Measurements from ENCODE around the gene SPA17. TPM values are rescaled to one million over a fixed set of nuclear protein-coding genes. Genes with fewer than 3 reads are reported as not detected.

SPA17 gene
- total and polyA plus RNA-seq, 2 of the 8 experiments (the other 6 are each of a cell fraction or from before 2014, with no cell fraction given) = 3.7 to 5.2 TPM

- Histone ChIP-seq H3K23me2 (ENCODE audit: low read depth, low read length) (peaks cover 8% of the 10 kb centered on the region), H4K91ac (replicated peaks; ENCODE audit: insufficient read length, low read length) (no peak overlapping the region), H3K4me1 (replicated peaks in 1 of 4; ENCODE audit: control insufficient read depth in 3 of 4, insufficient read depth in 4 of 4, low read length in 3 of 4) (peaks cover 0 to 5% (median 3%) of the 10 kb centered on the region in 4 experiments; a peak in 5 of 7 replicates), H3K79me1 (ENCODE audit: low read depth, low read length) (no peaks in the 10 kb centered on the region), H2BK5ac (ENCODE audit: low read depth, low read length) (no peak overlapping the region), H2AK5ac (ENCODE audit: low read depth, low read length) (no peak overlapping the region), H3K79me2 (ENCODE audit: control insufficient read depth in 1 of 2, insufficient read depth in 2 of 2, low read length in 2 of 2) (no peaks in the 10 kb centered on the region), H4K5ac (ENCODE audit: insufficient read length, low read depth, low read length) (no peak overlapping the region), H2BK12ac (ENCODE audit: low read depth, low read length) (no peak overlapping the region), H3K18ac (ENCODE audit: extremely low read depth, low read length) (no peak overlapping the region), H3K9me3 (ENCODE audit: insufficient read depth in 2 of 2, low read depth in 1 of 2, low read length in 1 of 2) (no peaks in the 10 kb centered on the region), H3K56ac (replicated peaks; ENCODE audit: insufficient read length, low read depth, low read length) (no peak overlapping the region), H2BK20ac (ENCODE audit: low read length) (no peak overlapping the region), H4K8ac (ENCODE audit: extremely low read depth, insufficient read depth, low read length) (no peak overlapping the region), H3K36me3 (ENCODE audit: control insufficient read depth in 2 of 4, insufficient read depth in 4 of 4, low read length in 3 of 4) (no peaks in the 10 kb centered on the region), H3K9ac (replicated peaks in 1 of 4; ENCODE audit: extremely low read depth in 1 of 4, low read depth in 3 of 4, low read length in 3 of 4) (no peak overlapping the region), H2BK120ac (replicated peaks; ENCODE audit: low read depth, low read length) (no peak overlapping the region), H3K4ac (replicated peaks; ENCODE audit: insufficient read length, low read depth, low read length) (no peak overlapping the region), H3K27ac (ENCODE audit: low read depth, low read length) (no peak overlapping the region), H2AFZ (ENCODE audit: low read length) (no peak overlapping the region), H4K20me1 (replicated peaks in 1 of 2; ENCODE audit: control insufficient read depth in 1 of 2, insufficient read depth in 2 of 2, low read length in 2 of 2) (peaks cover 0 to 2% of the 10 kb centered on the region in 2 experiments), H3K4me3 (ENCODE audit: extremely low read depth in 1 of 4, insufficient read depth in 2 of 4, low read depth in 3 of 4, low read length in 4 of 4) (no peak overlapping the region), H3K4me2 (ENCODE audit: insufficient read depth in 1 of 2, low read depth in 2 of 2, low read length in 2 of 2) (no peak overlapping the region; a peak in 1 of 4 replicates), H3K27me3 (replicated peaks in 1 of 4; ENCODE audit: control insufficient read depth in 3 of 4, extremely low read depth in 1 of 4, insufficient read depth in 3 of 4, low read length in 3 of 4) (peaks cover 47 to 92% (median 81%) of the 10 kb centered on the region in 4 experiments), H2BK15ac (ENCODE audit: low read length) (no peak overlapping the region), H3K23ac (ENCODE audit: insufficient read length) (no peak overlapping the region), H3K14ac (ENCODE audit: insufficient read length) (no peak overlapping the region)
- POLR2A ChIA-PET (ENCODE audit: partially characterized antibody) = interaction anchor here (1.6 kb wide), 1 partner anchor 46 kb away, joined by 5 read pairs; the partner anchor contains the start of genes SIAE and SPA17
- FAIRE-seq = no peak
- CTCF ChIA-PET (ENCODE audit: partially characterized antibody) = interaction anchor here (0.8 to 2.2 kb wide), 5 partner anchors 21 to 146 kb away, joined by 3 to 10 read pairs (median 3); partner anchors contain the start of genes NRGN and ROBO3
- 55% methylated on average over 2 of the region's 2 CpGs; no CpG with 5 or more reads in 1 of the 2 experiments for WGBS, 2 experiments (ENCODE audit: extremely low coverage in 1 of 2, insufficient coverage in 1 of 2, insufficient read length in 1 of 2, insufficient replicate concordance in 2 of 2, low coverage in 1 of 2, low lambda C conversion rate in 2 of 2, missing lambda C conversion rate in 1 of 2)
- no peak for DNase-seq (ENCODE audit: low read depth in 1 of 2, low spot score in 2 of 2)
- no peak for TF ChIP-seq HDAC6 (IDR thresholded peaks at IDR 0.05; ENCODE audit: low read depth, low read length)
- TF ChIP-seq SRF (IDR thresholded peaks at IDR 0.05; ENCODE audit: low read depth, low read length) = no peak
- TF ChIP-seq CREB1 (IDR thresholded peaks at IDR 0.05) = no peak
- no peak for TF ChIP-seq SAP30 (IDR thresholded peaks at IDR 0.05; ENCODE audit: insufficient read depth, insufficient replicate concordance, low read length)
- no peak for TF ChIP-seq BCL11A (IDR thresholded peaks at IDR 0.05; ENCODE audit: low read depth in 2 of 2, low read length in 2 of 2)
- TF ChIP-seq KDM5A (IDR thresholded peaks at IDR 0.05; ENCODE audit: low read length) = no peak
- TF ChIP-seq KDM4A (IDR thresholded peaks at IDR 0.05; ENCODE audit: low read depth, low read length, severe bottlenecking) = no peak
- TF ChIP-seq FOSL1 (IDR thresholded peaks at IDR 0.05; ENCODE audit: insufficient read depth, low read depth, low read length) = no peak
- no peak for TF ChIP-seq POLR2A (IDR thresholded peaks at IDR 0.05; ENCODE audit: control extremely low read depth in 1 of 2, low read depth in 2 of 2, low read length in 2 of 2)
- no peak for TF ChIP-seq SIRT6 (IDR thresholded peaks at IDR 0.05; ENCODE audit: low read length)
- TF ChIP-seq CBX8 (IDR thresholded peaks at IDR 0.05; ENCODE audit: borderline replicate concordance, low read depth, low read length) = no peak
- TF ChIP-seq BACH1 (IDR thresholded peaks at IDR 0.05; ENCODE audit: low read length) = no peak
- no peak for TF ChIP-seq TAF7 (optimal IDR thresholded peaks at IDR 0.05; ENCODE audit: borderline replicate concordance, low read depth, low read length)
- no peak for TF ChIP-seq EZH2 (IDR thresholded peaks at IDR 0.05; ENCODE audit: low read depth, low read length, severe bottlenecking)
- TF ChIP-seq TEAD4 (IDR thresholded peaks at IDR 0.05; ENCODE audit: low read depth, low read length) = no peak
These were observed 45.8 kb downstream of the SPA17 start for GRCh38 chr11:124719534-124719933.

All from H1 (cell line).